B cell (primary cell): ENCODE results near the gene CEP131. TPM values are rescaled to one million over a fixed set of nuclear protein-coding genes. Genes with fewer than 3 reads are reported as not detected.

Experiments
- ATAC-seq: fragments of 200-7000 bp; cut with Tn5 transposase; one replicate; pipeline ENCODE4 v1.10.0; 2021; ENCODE audit warnings: low read depth, mild to moderate bottlenecking, moderate number of reproducible peaks, moderate library complexity
- CTCF ChIA-PET: fragments of 350-600 bp; sonication (Branson Sonifier 250); formaldehyde crosslinking; loops from one replicate; lab custom pipeline; 2021; ENCODE audit warnings: antibody characterized with exemption, inconsistent platforms; lab: Charles Lee
- POLR2A ChIA-PET: fragments of 350-600 bp; sonication (Branson Sonifier 250); formaldehyde crosslinking; loops from one replicate; lab custom pipeline; 2021; ENCODE audit warnings: antibody characterized with exemption; lab: Charles Lee
- DNase-seq: peaks from one replicate; pipeline ENCODE4 v3.0.0; 2013
- H2AFZ ChIP-seq: 2 replicates; pipeline ENCODE4 v1.6.1; 2012; ENCODE audit warnings: mild to moderate bottlenecking, low read depth, low read length; ENCODE audit not compliant: insufficient read depth, poor library complexity, severe bottlenecking
- H3K27ac ChIP-seq, 2 donors: 1 replicate in 1 of 2; 2 replicates in 1 of 2; pipeline ENCODE4 v1.5.1; 2012 to 2013; ENCODE audit warnings: low read length in 2 of 2, mild to moderate bottlenecking in 2 of 2, moderate library complexity in 1 of 2
- H3K27me3 ChIP-seq, 4 experiments: fragments of 200-600 bp in 1 of 4; sonication (generic) in 1 of 4; replicated peaks in 1 of 4; 1 replicate in 2 of 4; 2 replicates in 2 of 4; pipeline versions ENCODE4 v1.6.1 to v1.7.0; 2013 to 2016; ENCODE audit warnings: low read length in 3 of 4, mild to moderate bottlenecking in 2 of 4, mixed read lengths in 1 of 4, moderate library complexity in 1 of 4; ENCODE audit not compliant: insufficient read depth in 4 of 4, control insufficient read depth in 3 of 4; ENCODE audit errors: control extremely low read depth in 1 of 4
- H3K36me3 ChIP-seq, 2 experiments: replicated peaks in 1 of 2; 1 replicate in 1 of 2; 2 replicates in 1 of 2; pipeline versions ENCODE4 v1.6.1 to v1.7.1; 2013; ENCODE audit warnings: low read length in 1 of 2; ENCODE audit not compliant: insufficient read depth in 2 of 2, control insufficient read depth in 1 of 2; ENCODE audit errors: control extremely low read depth in 1 of 2, extremely low read depth in 1 of 2
- H3K4me1 ChIP-seq, 2 donors: fragments of 200-600 bp in 1 of 2; sonication (generic) in 1 of 2; 1 replicate in 1 of 2; 2 replicates in 1 of 2; pipeline versions ENCODE4 v1.5.1 to v1.6.1; 2013 to 2017; ENCODE audit warnings: low read length in 2 of 2; ENCODE audit not compliant: control insufficient read depth in 2 of 2, insufficient read depth in 2 of 2
- H3K4me2 ChIP-seq: replicated peaks from 2 replicates; pipeline ENCODE3; 2012; ENCODE audit warnings: mild to moderate bottlenecking, low read depth, low read length; ENCODE audit not compliant: poor library complexity, severe bottlenecking
- H3K4me3 ChIP-seq, 5 experiments: fragments of 200-600 bp in 1 of 5; sonication (generic) in 1 of 5; 1 replicate in 3 of 5; 2 replicates in 2 of 5; pipeline versions ENCODE4 v1.5.1 to v1.7.0; 2011 to 2016; ENCODE audit warnings: low read length in 4 of 5, mild to moderate bottlenecking in 4 of 5, low read depth in 2 of 5, control low read depth in 1 of 5, moderate library complexity in 1 of 5; ENCODE audit not compliant: insufficient read depth in 1 of 5; ENCODE audit errors: control extremely low read depth in 1 of 5, extremely low read depth in 1 of 5
- H3K79me2 ChIP-seq: fragments of 200-600 bp; sonication (generic); one replicate; pipeline ENCODE4 v1.6.0; 2016; ENCODE audit warnings: low read length; ENCODE audit not compliant: control insufficient read depth, insufficient read depth
- H3K9ac ChIP-seq: fragments of 200-600 bp; sonication (generic); 2 replicates; pipeline ENCODE4 v1.6.1; 2017; ENCODE audit warnings: mild to moderate bottlenecking, low read length, moderate library complexity
- H3K9me3 ChIP-seq, 3 donors: one replicate each; pipeline versions ENCODE4 v1.6.1 to v1.7.1; 2013; ENCODE audit warnings: low read length in 2 of 3; ENCODE audit not compliant: control insufficient read depth in 2 of 3, insufficient read depth in 1 of 3; ENCODE audit errors: control extremely low read depth in 1 of 3
- H4K20me1 ChIP-seq: 2 replicates; pipeline ENCODE4 v1.6.0; 2012; ENCODE audit warnings: mild to moderate bottlenecking, low read length; ENCODE audit not compliant: insufficient read depth, control insufficient read depth, poor library complexity, severe bottlenecking
- H3K27ac Mint-ChIP-seq: one replicate; pipeline ENCODE4 v1.8.0; 2021; ENCODE audit warnings: mixed read lengths
- H3K27me3 Mint-ChIP-seq: one replicate; pipeline ENCODE4 v1.8.0; 2021; ENCODE audit warnings: mixed read lengths
- H3K4me1 Mint-ChIP-seq: one replicate; pipeline ENCODE4 v1.8.0; 2021; ENCODE audit warnings: mixed read lengths
- H3K4me3 Mint-ChIP-seq: one replicate; pipeline ENCODE4 v1.8.0; 2021; ENCODE audit warnings: mixed read lengths
- H3K9me3 Mint-ChIP-seq: one replicate; pipeline ENCODE4 v1.8.0; 2022; ENCODE audit warnings: mixed read lengths; ENCODE audit not compliant: insufficient read depth
- CTCF ChIP-seq: fragments of 200-600 bp; IDR thresholded peaks from one replicate; pipeline ENCODE4 v1.8.0; 2022; ENCODE audit warnings: antibody characterized with exemption, mild to moderate bottlenecking
- EZH2 ChIP-seq: IDR thresholded peaks from 2 replicates; pipeline ENCODE4 v1.6.1; 2012; ENCODE audit warnings: borderline replicate concordance, low read depth, mild to moderate bottlenecking, moderate library complexity, low read length; ENCODE audit not compliant: insufficient read depth, poor library complexity, severe bottlenecking
- WGBS: methylation state at CpG from one replicate; pipeline ENCODE4 v1.1.5; 2013; ENCODE audit warnings: missing lambda C conversion rate; ENCODE audit not compliant: insufficient coverage; 5-methylcytosine and 5-hydroxymethylcytosine counted together
- intact Hi-C: fragments of 100-400 bp; cut with micrococcal nuclease; formaldehyde crosslinking; loops from one replicate; pipeline ENCODE4 v1.10.0; 2022
- polyA plus RNA-seq: library from polyadenylated mRNA; depleted of rRNA; stranded (reverse); fragments of >200 nt; gene quantifications from 2 replicates; pipeline ENCODE4 v1.2.3, GENCODE V29; 2012
- total RNA-seq, 2 donors: library from RNA; stranded (reverse); fragments of 120-200 nt in 1 of 2; gene quantifications; 1 replicate in 1 of 2; 2 replicates in 1 of 2; pipeline versions ENCODE4 v1.2.3 to v1.2.4, GENCODE V29; 2013 to 2022

CEP131 gene
- total and polyA plus RNA-seq, 2 donors (not counting 1 experiment from before 2014, with no cell fraction given) = 18.8 to 25.5 TPM

- H3K27ac ChIP-seq = no peak overlapping the region
- CTCF ChIA-PET = interaction anchor here (0.6 kb wide), 1 partner anchor 196 kb away, joined by 3 read pairs; no protein-coding TSS in a partner anchor
- no peak for ATAC-seq
Measured at GRCh38 chr17:81245024-81245664, 22.4 kb upstream of the CEP131 start.

More at GRCh38 chr17:81245024-81245664, 22.4 kb upstream of the CEP131 start:
- intact Hi-C loops = no loop called here
- Histone ChIP-seq H4K20me1 (peaks cover 50% of the 10 kb centered on the region), H3K4me2 (no peak overlapping the region), H3K9me3 (no peaks in the 10 kb centered on the region), H3K36me3 (peaks cover 0 to 14% of the 10 kb centered on the region in 2 experiments), H3K27me3 (no peaks in the 10 kb centered on the region), H3K9ac (no peak overlapping the region), H2AFZ (no peak overlapping the region), H3K4me1 (peaks cover 2 to 7% of the 10 kb centered on the region in 2 donors), H3K4me3 (no peak overlapping the region), H3K79me2 (peaks cover 17% of the 10 kb centered on the region)
- TF ChIP-seq EZH2 = no peak
- no peak for TF ChIP-seq CTCF
- H3K9me3 Mint-ChIP-seq = no peaks in the 10 kb centered on the region
- POLR2A ChIA-PET = no interaction called here
- peak; percentile 24 for DNase-seq
- WGBS = 85% methylated on average over 25 of the region's 25 CpGs
- no peak overlapping the region for H3K27ac Mint-ChIP-seq
- H3K4me1 Mint-ChIP-seq = peaks cover 21% of the 10 kb centered on the region
- no peaks in the 10 kb centered on the region for H3K27me3 Mint-ChIP-seq
- H3K4me3 Mint-ChIP-seq = no peak overlapping the region
